Measurements from ENCODE around the gene GARRE1.
"Not testable (repeated sequence)": the region's sequence is repeated elsewhere in the genome, so short reads cannot be mapped to it uniquely, and the experiment has no call there.

Gene GARRE1

DNA sequence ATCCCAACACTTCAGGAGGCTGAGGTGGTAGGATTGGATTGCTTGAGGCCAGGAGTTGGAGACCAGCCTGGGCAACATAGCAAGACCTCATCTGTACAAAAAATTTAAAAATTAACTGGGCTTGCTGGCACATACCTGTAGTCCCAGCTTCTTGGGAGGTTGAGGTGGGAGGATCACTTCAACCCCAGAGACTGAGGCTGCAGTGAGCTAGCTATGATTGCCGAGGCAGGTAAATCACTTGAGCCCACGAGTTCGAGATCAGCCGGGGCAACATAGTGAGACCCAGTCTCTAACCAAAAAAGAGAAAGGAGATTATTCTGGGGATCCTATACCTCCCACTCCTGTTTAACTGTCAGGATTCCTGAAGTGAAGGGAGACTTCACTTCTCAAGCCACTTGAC, 16.4 kb upstream of the GARRE1 start:
- no peak overlapping the region for H3K4me3 ChIP-seq (ENCODE audit: low read depth in 1 of 2, low read length in 2 of 2)
- TF ChIP-seq, protein P1, sequence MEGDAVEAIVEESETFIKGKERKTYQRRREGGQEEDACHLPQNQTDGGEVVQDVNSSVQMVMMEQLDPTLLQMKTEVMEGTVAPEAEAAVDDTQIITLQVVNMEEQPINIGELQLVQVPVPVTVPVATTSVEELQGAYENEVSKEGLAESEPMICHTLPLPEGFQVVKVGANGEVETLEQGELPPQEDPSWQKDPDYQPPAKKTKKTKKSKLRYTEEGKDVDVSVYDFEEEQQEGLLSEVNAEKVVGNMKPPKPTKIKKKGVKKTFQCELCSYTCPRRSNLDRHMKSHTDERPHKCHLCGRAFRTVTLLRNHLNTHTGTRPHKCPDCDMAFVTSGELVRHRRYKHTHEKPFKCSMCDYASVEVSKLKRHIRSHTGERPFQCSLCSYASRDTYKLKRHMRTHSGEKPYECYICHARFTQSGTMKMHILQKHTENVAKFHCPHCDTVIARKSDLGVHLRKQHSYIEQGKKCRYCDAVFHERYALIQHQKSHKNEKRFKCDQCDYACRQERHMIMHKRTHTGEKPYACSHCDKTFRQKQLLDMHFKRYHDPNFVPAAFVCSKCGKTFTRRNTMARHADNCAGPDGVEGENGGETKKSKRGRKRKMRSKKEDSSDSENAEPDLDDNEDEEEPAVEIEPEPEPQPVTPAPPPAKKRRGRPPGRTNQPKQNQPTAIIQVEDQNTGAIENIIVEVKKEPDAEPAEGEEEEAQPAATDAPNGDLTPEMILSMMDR (IDR thresholded peaks at IDR 0.05; ENCODE audit: borderline replicate concordance, extremely low read depth, low read length, poor library complexity, severe bottlenecking): no peak
- TF ChIP-seq EZH2 (IDR thresholded peaks at IDR 0.05; ENCODE audit: borderline replicate concordance, low read depth, low read length, severe bottlenecking): no peak
- no peak overlapping the region for H3K9ac ChIP-seq (ENCODE audit: low read depth, low read length)
- H3K9me3 ChIP-seq (ENCODE audit: insufficient read depth, low read length, severe bottlenecking): no peaks in the 10 kb centered on the region
- no peak overlapping the region for H2AFZ ChIP-seq (ENCODE audit: low read depth, low read length)
- H3K36me3 ChIP-seq (ENCODE audit: insufficient read depth, low read length): no peaks in the 10 kb centered on the region
- no peaks in the 10 kb centered on the region for H3K4me1 ChIP-seq (ENCODE audit: insufficient read depth, low read length)
- no peak overlapping the region for H3K4me2 ChIP-seq (ENCODE audit: insufficient read depth, low read length)
- ATAC-seq (ENCODE audit: insufficient read depth, low read depth): no peak
- peaks cover 4% of the 10 kb centered on the region; the same call in 1 of the 2 replicates for H4K20me1 ChIP-seq (ENCODE audit: insufficient read depth, low read length)
- no peaks in the 10 kb centered on the region for H3K27me3 ChIP-seq (ENCODE audit: insufficient read depth, low read length, poor library complexity)
- H3K79me2 ChIP-seq (ENCODE audit: insufficient read depth, low read length): no peaks in the 10 kb centered on the region
- H3K27ac ChIP-seq (ENCODE audit: low read length): no peak overlapping the region
- no peak for DNase-seq

DNA sequence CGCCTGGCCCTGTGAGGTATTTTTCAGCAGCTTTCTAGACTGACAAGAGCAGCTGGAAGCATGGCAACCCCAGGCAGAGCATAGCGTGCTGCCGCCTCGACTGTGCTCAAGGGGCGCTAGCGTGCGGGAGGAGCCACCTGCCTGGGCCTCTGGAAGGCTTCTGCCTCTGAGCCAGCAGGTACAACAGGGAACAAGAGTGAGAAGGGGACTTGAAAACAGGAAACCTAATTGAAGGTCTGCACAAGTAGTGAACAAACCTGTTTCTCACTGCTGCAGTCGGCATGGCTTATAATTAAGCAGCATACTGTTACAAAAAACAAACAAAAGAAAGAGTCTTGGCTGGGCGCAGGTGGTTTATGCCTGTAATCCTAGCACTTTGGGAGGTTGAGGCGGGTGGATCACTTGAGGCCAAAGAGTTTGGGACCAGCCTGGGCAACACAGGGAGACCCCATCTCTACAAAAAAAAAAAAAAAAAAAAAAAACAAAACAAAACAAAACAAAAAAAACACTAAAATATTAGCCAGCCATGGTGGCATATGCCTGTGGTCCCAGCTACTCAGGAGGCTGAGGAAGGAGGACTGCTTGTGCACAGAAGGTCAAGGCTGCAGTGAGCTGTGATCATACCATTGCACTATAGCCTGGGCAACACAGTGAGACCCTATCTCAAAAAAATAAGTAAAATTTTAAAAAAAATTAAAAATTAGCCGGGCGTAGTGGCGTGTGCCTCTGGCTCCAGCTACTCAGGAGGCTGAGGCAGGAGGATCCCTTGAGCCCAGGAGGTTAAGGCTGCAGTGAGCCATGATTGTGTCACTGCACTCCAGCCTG, 12.6 kb upstream of the GARRE1 start:
- Histone ChIP-seq H3K36me3 (ENCODE audit: insufficient read depth, low read length) (no peaks in the 10 kb centered on the region), H3K27me3 (ENCODE audit: insufficient read depth, low read length, poor library complexity) (no peaks in the 10 kb centered on the region), H3K4me2 (ENCODE audit: insufficient read depth, low read length) (no peak overlapping the region), H2AFZ (ENCODE audit: low read depth, low read length) (no peak overlapping the region), H3K79me2 (ENCODE audit: insufficient read depth, low read length) (no peaks in the 10 kb centered on the region), H3K4me1 (ENCODE audit: insufficient read depth, low read length) (no peaks in the 10 kb centered on the region), H3K9ac (ENCODE audit: low read depth, low read length) (no peak overlapping the region), H3K4me3 (ENCODE audit: low read depth in 1 of 2, low read length in 2 of 2) (no peak overlapping the region), H3K27ac (ENCODE audit: low read length) (no peak overlapping the region), H3K9me3 (ENCODE audit: insufficient read depth, low read length, severe bottlenecking) (no peaks in the 10 kb centered on the region), H4K20me1 (ENCODE audit: insufficient read depth, low read length) (no peaks in the 10 kb centered on the region)
- TF ChIP-seq, protein P1 (IDR thresholded peaks at IDR 0.05; ENCODE audit: borderline replicate concordance, extremely low read depth, low read length, poor library complexity, severe bottlenecking): peak; percentile 47
- no peak for TF ChIP-seq EZH2 (IDR thresholded peaks at IDR 0.05; ENCODE audit: borderline replicate concordance, low read depth, low read length, severe bottlenecking)
- ATAC-seq (ENCODE audit: insufficient read depth, low read depth) (peak; percentile 58; the same call in 1 of the 3 replicates), DNase-seq (peak; percentile 26)

DNA sequence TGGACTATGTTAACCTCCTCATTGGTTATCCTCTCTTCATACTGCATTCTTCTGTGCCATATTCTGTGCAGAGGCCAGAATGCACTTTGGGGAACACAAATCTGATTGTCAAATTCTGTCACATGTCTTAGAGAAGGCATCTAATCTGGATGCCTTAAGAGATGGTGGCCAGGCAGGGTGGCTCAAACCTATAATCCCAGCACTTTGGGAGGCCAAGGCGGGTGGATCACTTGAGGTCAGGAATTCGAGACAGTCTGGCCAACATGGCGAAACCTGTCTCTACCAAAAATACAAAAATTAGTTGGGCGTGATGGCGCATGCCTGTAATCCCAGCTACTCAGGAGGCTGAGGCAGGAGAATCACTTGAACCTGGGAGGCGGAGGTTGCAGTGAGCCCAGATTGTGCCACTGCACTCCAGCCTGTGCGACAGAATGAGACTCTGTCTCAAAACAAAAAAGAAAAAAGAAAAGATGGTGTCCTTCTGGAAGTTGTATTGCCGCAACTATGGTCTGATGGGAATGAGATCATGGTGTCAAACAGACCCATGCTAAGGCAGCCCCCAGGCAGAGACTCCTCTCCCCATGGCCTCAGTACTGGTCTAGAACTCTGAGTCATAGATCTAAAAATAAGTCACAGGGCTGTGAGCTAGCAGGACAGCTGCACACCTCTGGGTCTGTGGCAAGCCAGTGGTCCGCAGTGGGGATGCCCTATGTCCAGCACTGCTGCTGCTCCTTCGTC, 11.0 kb upstream of the GARRE1 start:
- H3K4me3 ChIP-seq (ENCODE audit: low read depth in 1 of 2, low read length in 2 of 2); H4K20me1 ChIP-seq (ENCODE audit: insufficient read depth, low read length); H3K9ac ChIP-seq (ENCODE audit: low read depth, low read length); H2AFZ ChIP-seq (ENCODE audit: low read depth, low read length); ATAC-seq (ENCODE audit: insufficient read depth, low read depth); H3K4me1 ChIP-seq (ENCODE audit: insufficient read depth, low read length); H3K9me3 ChIP-seq (ENCODE audit: insufficient read depth, low read length, severe bottlenecking); H3K27me3 ChIP-seq (ENCODE audit: insufficient read depth, low read length, poor library complexity); DNase-seq; H3K27ac ChIP-seq (ENCODE audit: low read length); H3K36me3 ChIP-seq (ENCODE audit: insufficient read depth, low read length); H3K4me2 ChIP-seq (ENCODE audit: insufficient read depth, low read length); H3K79me2 ChIP-seq (ENCODE audit: insufficient read depth, low read length): not testable (repeated sequence)
